T-helper 17 cell (primary cell): Measurements from ENCODE around the gene PYDC1. TPM values are rescaled to one million over a fixed set of nuclear protein-coding genes. Genes with fewer than 3 reads are reported as not detected.
"Not testable (repeated sequence)": the region's sequence is repeated elsewhere in the genome, so short reads cannot be mapped to it uniquely, and the experiment has no call there.

Source experiments
- ATAC-seq: fragments of 150-1000 bp; cut with Tn5 transposase; 2 replicates; pipeline ENCODE4 v1.10.0; 2021; ENCODE audit warnings: mild to moderate bottlenecking, moderate library complexity
- DNase-seq, 3 donors: peaks; one replicate each; pipeline versions ENCODE4 v3.0.0 to v3.0.0-alpha.2; 2020 to 2021
- H3K9me3 ChIP-seq: one replicate; pipeline ENCODE4 v1.7.0; 2013; ENCODE audit warnings: low read length, mild to moderate bottlenecking; ENCODE audit not compliant: control insufficient read depth, poor library complexity, severe bottlenecking
- H3K27ac Mint-ChIP-seq: one replicate; pipeline ENCODE4 v1.8.0; 2022; ENCODE audit warnings: mild to moderate bottlenecking, moderate library complexity, mixed read lengths
- H3K27me3 Mint-ChIP-seq: one replicate; pipeline ENCODE4 v1.8.0; 2022; ENCODE audit warnings: mixed read lengths
- H3K36me3 Mint-ChIP-seq: one replicate; pipeline ENCODE4 v1.8.0; 2022; ENCODE audit warnings: low read depth, mixed read lengths
- H3K4me1 Mint-ChIP-seq: one replicate; pipeline ENCODE4 v1.8.0; 2022; ENCODE audit warnings: mild to moderate bottlenecking, mixed read lengths
- H3K4me3 Mint-ChIP-seq: one replicate; pipeline ENCODE4 v1.8.0; 2022; ENCODE audit warnings: mild to moderate bottlenecking, moderate library complexity, mixed read lengths
- total RNA-seq, 4 donors: library from RNA in 2 of 4; stranded (reverse) in 2 of 4; gene quantifications; one replicate each; pipeline ENCODE4 v1.2.3 and lab custom pipeline; 2022 to 2026

Gene PYDC1
- total RNA-seq, 2 donors from 2014 or later: not detected

- H3K4me1 Mint-ChIP-seq: peaks cover 24% of the 10 kb centered on the region
- H3K27me3 Mint-ChIP-seq: peaks cover 44% of the 10 kb centered on the region
- DNase-seq: no peak
- no peak overlapping the region for H3K27ac Mint-ChIP-seq
- no peaks in the 10 kb centered on the region for H3K36me3 Mint-ChIP-seq
- no peaks in the 10 kb centered on the region for H3K9me3 ChIP-seq
- peak overlapping the region; percentile 87 for H3K4me3 Mint-ChIP-seq
- peak; percentile 49 for ATAC-seq
These were observed 2.1 kb downstream of the PYDC1 start for GRCh38 chr16:31214708-31215286.

- ATAC-seq (no peak), DNase-seq (no peak)
- peaks cover 41% of the 10 kb centered on the region for H3K27me3 Mint-ChIP-seq
- no peaks in the 10 kb centered on the region for H3K36me3 Mint-ChIP-seq
- peak within 1 kb of the TSS; percentile 87 for H3K4me3 Mint-ChIP-seq
- H3K4me1 Mint-ChIP-seq: peaks cover 24% of the 10 kb centered on the region
- no peak within 1 kb of the TSS for H3K27ac Mint-ChIP-seq
- H3K9me3 ChIP-seq: no peaks in the 10 kb centered on the region
These were observed 2.8 kb downstream of the PYDC1 start, which contains the start of gene TRIM72 for GRCh38 chr16:31213877-31214707. Gene TRIM72, plus strand, starts transcription at chr16:31214119. Its CDS starts 620 bp downstream, at chr16:31214739.

DNA sequence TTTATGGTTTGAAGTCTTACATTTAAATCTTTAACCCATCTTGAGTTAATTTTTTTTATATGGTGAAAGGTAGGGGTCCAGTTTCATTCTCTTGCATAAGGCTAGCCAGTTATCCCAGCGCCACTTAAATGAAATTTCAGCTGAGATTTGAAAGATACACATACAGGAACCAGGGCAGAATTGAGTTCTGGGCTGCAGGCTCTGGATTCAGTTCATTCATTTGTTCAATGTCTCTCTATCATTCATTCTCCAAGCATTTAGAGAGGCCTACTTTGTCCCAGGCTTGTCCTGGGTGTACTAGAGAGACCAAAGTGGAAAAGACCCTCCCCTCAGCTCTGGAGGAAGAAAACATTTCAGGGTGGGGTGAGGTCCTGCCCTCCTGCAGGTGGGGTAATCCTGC lies 3.6 kb downstream of the PYDC1 start:
- H3K4me3 Mint-ChIP-seq: peak overlapping the region; percentile 75
- H3K27ac Mint-ChIP-seq: no peak overlapping the region
- H3K4me1 Mint-ChIP-seq: peaks cover 24% of the 10 kb centered on the region
- ATAC-seq: no peak
- H3K27me3 Mint-ChIP-seq: peaks cover 33% of the 10 kb centered on the region
- no peak for DNase-seq
- no peaks in the 10 kb centered on the region for H3K36me3 Mint-ChIP-seq
- H3K9me3 ChIP-seq: no peaks in the 10 kb centered on the region

DNA sequence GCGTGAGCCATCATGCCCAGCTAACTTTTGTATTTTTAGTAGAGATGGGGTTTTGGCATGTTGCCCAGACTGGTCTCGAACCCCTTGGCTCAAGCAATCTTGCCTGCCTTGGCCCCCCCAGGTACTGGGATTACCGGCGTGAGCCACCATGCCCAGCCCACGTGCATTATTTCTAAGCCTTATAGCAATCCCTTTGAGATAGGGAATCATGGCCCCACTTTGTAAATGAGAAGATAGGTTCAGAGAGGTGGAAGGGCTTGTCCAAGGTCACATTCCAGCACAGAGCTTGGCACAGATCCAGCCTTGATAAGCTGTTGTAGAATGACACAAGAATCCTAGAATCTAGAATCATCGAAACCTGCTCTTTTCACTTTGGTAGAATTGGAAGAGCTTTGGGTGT lies 10.2 kb downstream of the PYDC1 start:
- no peak for ATAC-seq
- no peak overlapping the region for H3K4me3 Mint-ChIP-seq
- no peaks in the 10 kb centered on the region for H3K9me3 ChIP-seq
- no peak overlapping the region for H3K27ac Mint-ChIP-seq
- H3K36me3 Mint-ChIP-seq: no peaks in the 10 kb centered on the region
- peaks cover 15% of the 10 kb centered on the region for H3K4me1 Mint-ChIP-seq
- no peak for DNase-seq
- H3K27me3 Mint-ChIP-seq: no peaks in the 10 kb centered on the region

DNA sequence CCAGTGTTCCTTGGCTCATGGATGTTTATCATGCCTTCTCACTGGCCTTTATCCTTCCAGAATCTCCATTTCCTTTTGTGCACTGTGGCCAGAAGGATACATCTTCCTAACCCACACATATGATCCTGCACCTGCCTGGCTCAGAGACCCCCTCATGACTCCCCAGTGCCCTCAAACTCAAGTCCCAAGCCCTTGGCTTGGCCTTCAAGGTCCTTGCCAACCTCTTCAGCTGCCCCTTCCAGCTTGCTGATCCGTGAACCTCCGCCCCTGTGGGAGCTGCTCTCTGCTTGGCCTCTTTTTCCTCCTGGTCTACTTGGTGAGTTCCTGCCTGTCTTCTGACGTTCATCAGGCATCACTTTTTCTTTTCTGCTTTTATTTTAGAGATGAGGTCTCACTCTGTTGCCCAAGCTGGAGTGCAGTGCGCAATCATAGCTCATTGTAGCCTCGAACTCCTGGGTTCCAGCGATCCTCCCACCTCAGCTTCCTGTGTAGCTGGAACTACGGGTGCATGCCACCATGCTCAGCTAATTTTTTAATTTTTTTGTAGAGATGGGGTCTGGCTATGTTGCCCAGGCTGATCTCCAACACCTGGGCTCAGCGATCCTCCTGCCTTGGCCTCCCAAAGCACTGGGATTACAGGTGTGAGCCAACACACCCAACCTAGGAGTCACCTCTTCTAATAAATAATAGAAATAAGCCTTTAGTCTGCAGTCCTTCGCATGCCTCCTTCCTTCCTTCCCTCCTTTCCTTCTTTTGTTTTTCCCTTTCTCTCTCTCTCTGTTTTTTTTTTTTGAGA lies 11.9 kb downstream of the PYDC1 start:
- no peak overlapping the region for H3K4me3 Mint-ChIP-seq
- peaks cover 21% of the 10 kb centered on the region for H3K4me1 Mint-ChIP-seq
- H3K9me3 ChIP-seq: no peaks in the 10 kb centered on the region
- no peak overlapping the region for H3K27ac Mint-ChIP-seq
- DNase-seq (no peak), ATAC-seq (no peak)
- no peaks in the 10 kb centered on the region for H3K27me3 Mint-ChIP-seq
- no peaks in the 10 kb centered on the region for H3K36me3 Mint-ChIP-seq

- Mint-ChIP-seq H3K36me3 (peaks cover 5% of the 10 kb centered on the region), H3K4me1 (peaks cover 39% of the 10 kb centered on the region), H3K27me3 (no peaks in the 10 kb centered on the region)
These were observed 14.2 kb downstream of the PYDC1 start, which contains the start of gene PYCARD for GRCh38 chr16:31202414-31203375. Gene PYCARD, minus strand, starts transcription at chr16:31202760. Its CDS starts 70 bp downstream, at chr16:31202690.

GRCh38 chr16:31201582-31202413 lies 15.1 kb downstream of the PYDC1 start:
- H3K9me3 ChIP-seq: no peaks in the 10 kb centered on the region
- H3K4me1 Mint-ChIP-seq: peaks cover 39% of the 10 kb centered on the region
- H3K27ac Mint-ChIP-seq: peak overlapping the region; percentile 90
- peak in 1 of 3 donors; percentile 23 for DNase-seq
- no peaks in the 10 kb centered on the region for H3K27me3 Mint-ChIP-seq
- H3K4me3 Mint-ChIP-seq: peak overlapping the region; percentile 93
- peaks cover 5% of the 10 kb centered on the region for H3K36me3 Mint-ChIP-seq
- peak; percentile 67 for ATAC-seq

More at GRCh38 chr16:31202414-31203375, 14.2 kb downstream of the PYDC1 start, which contains the start of gene PYCARD:
- no peaks in the 10 kb centered on the region for H3K9me3 ChIP-seq
- peak within 1 kb of the TSS; percentile 90 for H3K27ac Mint-ChIP-seq
- H3K4me3 Mint-ChIP-seq: peak within 1 kb of the TSS; percentile 93
- DNase-seq (peak in 1 of 3 donors; percentile 28), ATAC-seq (peak; percentile 39)

DNA sequence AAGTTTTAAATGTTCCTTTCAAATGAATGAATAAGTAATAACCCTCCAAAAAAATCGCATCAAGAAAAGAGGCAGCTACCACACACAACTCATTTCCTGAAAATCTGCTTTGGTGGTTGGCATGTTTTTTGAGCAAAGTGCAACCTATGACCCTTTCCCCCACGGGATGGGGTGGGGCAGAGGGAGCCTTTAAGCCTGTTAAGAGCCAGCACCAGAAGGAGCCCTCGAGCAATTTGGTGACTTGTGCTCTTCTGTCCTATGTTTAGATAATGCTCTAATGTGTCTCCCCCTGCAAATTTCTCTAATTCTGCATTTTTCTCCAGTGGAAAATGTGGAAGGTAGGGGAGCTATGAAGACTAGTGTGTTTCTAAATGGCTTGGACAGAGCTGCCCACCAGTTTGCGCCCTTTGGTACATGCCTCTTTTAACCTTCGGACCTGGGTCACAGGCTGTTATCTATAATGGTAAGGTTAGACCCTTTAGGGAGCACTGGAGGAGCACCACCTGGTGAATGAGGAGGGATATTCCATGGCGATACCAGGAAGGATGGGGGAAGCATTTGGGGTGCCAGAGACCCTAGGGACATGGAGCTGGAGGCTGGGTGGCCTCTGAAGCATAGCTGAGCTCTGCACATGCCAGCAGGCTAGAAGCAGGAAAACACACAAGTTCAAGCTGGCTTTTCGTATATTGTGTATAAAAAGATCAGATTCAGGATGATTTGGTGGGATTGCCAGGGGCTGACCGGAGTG lies 15.9 kb downstream of the PYDC1 start:
- peak overlapping the region; percentile 90 for H3K27ac Mint-ChIP-seq
- peak overlapping the region; percentile 93 for H3K4me3 Mint-ChIP-seq
- no peaks in the 10 kb centered on the region for H3K27me3 Mint-ChIP-seq
- DNase-seq (peak in 1 of 3 donors; percentile 29), ATAC-seq (peak; percentile 59)
- H3K4me1 Mint-ChIP-seq: peaks cover 41% of the 10 kb centered on the region
- no peaks in the 10 kb centered on the region for H3K9me3 ChIP-seq
- H3K36me3 Mint-ChIP-seq: peaks cover 5% of the 10 kb centered on the region

- peak overlapping the region; percentile 87 for H3K4me3 Mint-ChIP-seq
- DNase-seq, H3K36me3 Mint-ChIP-seq, H3K27me3 Mint-ChIP-seq, ATAC-seq, H3K9me3 ChIP-seq: not testable (repeated sequence)
- H3K27ac Mint-ChIP-seq: peak overlapping the region; percentile 90
- H3K4me1 Mint-ChIP-seq: peaks cover 44% of the 10 kb centered on the region
These were observed 16.8 kb downstream of the PYDC1 start for GRCh38 chr16:31200111-31200510.

- H3K4me1 Mint-ChIP-seq: peaks cover 49% of the 10 kb centered on the region
- peak overlapping the region; percentile 87 for H3K4me3 Mint-ChIP-seq
- peaks cover 5% of the 10 kb centered on the region for H3K36me3 Mint-ChIP-seq
- peak overlapping the region; percentile 90 for H3K27ac Mint-ChIP-seq
- ATAC-seq: no peak
- no peaks in the 10 kb centered on the region for H3K9me3 ChIP-seq
- no peak for DNase-seq
- H3K27me3 Mint-ChIP-seq: no peaks in the 10 kb centered on the region
These were observed 17.4 kb downstream of the PYDC1 start for GRCh38 chr16:31199430-31200041.
